OCI-LY3 (cell line): Measurements from ENCODE around the gene PREB.

Source experiments
- EZH2phosphoT487 ChIP-seq: fragments of 200-600 bp; shearing (Covaris generic); IDR thresholded peaks from 2 replicates; pipeline ENCODE4 v1.6.1; 2018; ENCODE audit warnings: antibody characterized with exemption, mixed run types, low read depth
- TF ChIP-seq, protein P1 (sequence below): fragments of 200-600, 300-600 bp; sonication (generic); IDR thresholded peaks from 2 replicates; pipeline ENCODE4 v1.5.1; 2014; ENCODE audit warnings: antibody characterized with exemption, low read length, low read depth

GRCh38 chr2:27131429-27131828, 3.0 kb downstream of the PREB start:
- TF ChIP-seq, protein P1, sequence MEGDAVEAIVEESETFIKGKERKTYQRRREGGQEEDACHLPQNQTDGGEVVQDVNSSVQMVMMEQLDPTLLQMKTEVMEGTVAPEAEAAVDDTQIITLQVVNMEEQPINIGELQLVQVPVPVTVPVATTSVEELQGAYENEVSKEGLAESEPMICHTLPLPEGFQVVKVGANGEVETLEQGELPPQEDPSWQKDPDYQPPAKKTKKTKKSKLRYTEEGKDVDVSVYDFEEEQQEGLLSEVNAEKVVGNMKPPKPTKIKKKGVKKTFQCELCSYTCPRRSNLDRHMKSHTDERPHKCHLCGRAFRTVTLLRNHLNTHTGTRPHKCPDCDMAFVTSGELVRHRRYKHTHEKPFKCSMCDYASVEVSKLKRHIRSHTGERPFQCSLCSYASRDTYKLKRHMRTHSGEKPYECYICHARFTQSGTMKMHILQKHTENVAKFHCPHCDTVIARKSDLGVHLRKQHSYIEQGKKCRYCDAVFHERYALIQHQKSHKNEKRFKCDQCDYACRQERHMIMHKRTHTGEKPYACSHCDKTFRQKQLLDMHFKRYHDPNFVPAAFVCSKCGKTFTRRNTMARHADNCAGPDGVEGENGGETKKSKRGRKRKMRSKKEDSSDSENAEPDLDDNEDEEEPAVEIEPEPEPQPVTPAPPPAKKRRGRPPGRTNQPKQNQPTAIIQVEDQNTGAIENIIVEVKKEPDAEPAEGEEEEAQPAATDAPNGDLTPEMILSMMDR: no peak
- no peak for TF ChIP-seq EZH2phosphoT487
